Measurements from ENCODE around the gene NOS2.
"Not testable (repeated sequence)": the region's sequence is repeated elsewhere in the genome, so short reads cannot be mapped to it uniquely, and the experiment has no call there.

NOS2 gene

GRCh38 chr17:27740541-27740940 is 59.8 kb downstream of the NOS2 start:
- H3K27ac ChIP-seq; DNase-seq (ENCODE audit: low read depth, low spot score): not testable (repeated sequence)

DNA sequence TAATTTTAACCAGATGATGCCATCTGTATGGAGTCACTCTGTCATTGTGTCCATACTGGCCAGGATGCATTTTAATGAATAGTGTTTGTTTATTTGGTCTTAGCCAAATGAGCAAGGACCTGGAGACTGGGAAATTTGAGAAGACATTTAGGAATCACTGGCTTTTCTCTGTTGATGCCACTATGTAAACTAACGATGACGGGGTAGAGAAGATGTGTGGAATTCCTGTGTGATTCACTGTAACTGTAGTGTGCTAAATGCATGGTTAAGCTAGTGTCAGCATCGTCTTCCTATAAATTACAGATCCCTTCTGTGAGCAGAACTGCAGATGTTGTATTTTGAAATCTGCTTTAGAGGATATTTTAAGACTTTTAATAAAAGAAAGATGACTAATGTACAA is 66.6 kb downstream of the NOS2 start:
- no peak overlapping the region for H3K27ac ChIP-seq
- DNase-seq (ENCODE audit: low read depth, low spot score) = no peak

DNA sequence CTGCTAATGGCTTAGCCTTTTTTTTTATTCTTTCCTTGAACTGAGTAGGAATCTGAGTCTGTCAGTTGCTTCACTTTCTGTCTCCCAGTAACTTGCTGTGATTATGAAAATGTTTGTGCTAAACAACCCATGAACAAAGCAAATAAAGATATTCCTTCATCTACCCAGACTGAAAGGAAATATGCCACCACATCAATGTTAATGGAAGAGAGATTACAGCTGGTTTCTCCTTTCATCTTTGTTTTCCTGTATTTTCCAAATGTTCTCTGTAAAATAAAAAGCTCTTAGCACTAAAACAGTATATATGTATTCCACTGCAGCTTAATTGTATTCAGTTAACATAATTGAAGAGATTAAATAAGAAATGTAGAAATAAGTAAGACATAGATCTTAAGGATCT is 67.6 kb downstream of the NOS2 start:
- not testable (repeated sequence) for H3K27ac ChIP-seq; DNase-seq (ENCODE audit: low read depth, low spot score)

GRCh38 chr17:27725982-27726381 is 74.3 kb downstream of the NOS2 start:
- DNase-seq (ENCODE audit: low read depth, low spot score); H3K27ac ChIP-seq: not testable (repeated sequence)

- no peak for DNase-seq (ENCODE audit: low read depth, low spot score)
- no peak overlapping the region for H3K27ac ChIP-seq
Measured at GRCh38 chr17:27721797-27722196, 78.5 kb downstream of the NOS2 start.

Data from epithelial cell of prostate (primary cell).